Kidney (tissue), 14 donors: Measurements from ENCODE around the gene VWA5B1. TPM values are rescaled to one million over a fixed set of nuclear protein-coding genes. Genes with fewer than 3 reads are reported as not detected.

Source experiments
- DNase-seq, 5 donors: peaks; one replicate each; pipeline ENCODE4 v3.0.0-alpha.2; 2013 to 2020
- FAIRE-seq: peaks from 2 replicates; lab custom pipeline; 2012; peaks lifted over from hg19 to GRCh38; lab: Jason Lieb, UNC
- H3K27ac ChIP-seq, 2 donors: one replicate each; pipeline ENCODE4 v1.7.0; 2013; ENCODE audit warnings: low read depth in 2 of 2, low read length in 2 of 2, inconsistent platforms in 1 of 2
- H3K27me3 ChIP-seq: one replicate; pipeline ENCODE4 v1.7.1; 2013; ENCODE audit warnings: low read length, inconsistent platforms; ENCODE audit not compliant: control insufficient read depth, insufficient read depth
- H3K36me3 ChIP-seq, 3 donors: one replicate each; pipeline versions ENCODE4 v1.7.0 to v1.7.1; 2013; ENCODE audit warnings: low read length in 3 of 3, control low read depth in 1 of 3, inconsistent platforms in 1 of 3; ENCODE audit not compliant: insufficient read depth in 3 of 3, control insufficient read depth in 2 of 3
- H3K4me1 ChIP-seq, 3 donors: one replicate each; pipeline versions ENCODE4 v1.7.0 to v1.7.1; 2013; ENCODE audit warnings: low read length in 3 of 3, inconsistent platforms in 1 of 3, low read depth in 1 of 3; ENCODE audit not compliant: control insufficient read depth in 2 of 3, insufficient read depth in 2 of 3
- H3K4me3 ChIP-seq, 3 donors: one replicate each; pipeline versions ENCODE4 v1.7.0 to v1.8.1; 2013; ENCODE audit warnings: low read length in 3 of 3, control low read depth in 1 of 3, inconsistent platforms in 1 of 3
- H3K9ac ChIP-seq, 3 donors: one replicate each; pipeline versions ENCODE4 v1.7.0 to v1.7.1; 2013; ENCODE audit warnings: low read length in 3 of 3, control low read depth in 1 of 3, inconsistent platforms in 1 of 3
- H3K9me3 ChIP-seq, 3 donors: one replicate each; pipeline versions ENCODE4 v1.7.0 to v1.7.1; 2013; ENCODE audit warnings: low read length in 3 of 3, control low read depth in 1 of 3, inconsistent platforms in 1 of 3; ENCODE audit not compliant: control insufficient read depth in 2 of 3, insufficient read depth in 1 of 3
- intact Hi-C: fragments of 100-400 bp; cut with DNase I; formaldehyde crosslinking; loops from one replicate; pipeline ENCODE4 v1.11.1; 2022
- polyA plus RNA-seq: library from polyadenylated mRNA; stranded (reverse); fragments of 350-450 nt; fragmentation: Illumina TruSeq; extraction: RNeasy Lipid Tissue Mini Kit (QIAGEN cat#74804); gene quantifications from one replicate; pipeline ENCODE4 v1.2.3, GENCODE V29; 2014; ENCODE audit warnings: low read depth, low replicate concordance; ENCODE audit not compliant: insufficient read depth
- total RNA-seq: library from RNA; stranded (reverse); fragmentation: NEBNext Ultra II Directional; extraction: Animal tissue kit (Norgen Biotek cat#: 25700); gene quantifications from one replicate; pipeline ENCODE4 v1.2.1, GENCODE V29; 2021
- TF ChIP-seq, protein P1 (sequence below): IDR thresholded peaks from 3 replicates; pipeline ENCODE4 v1.5.1; 2012; ENCODE audit warnings: mild to moderate bottlenecking, moderate library complexity, borderline replicate concordance; ENCODE audit not compliant: insufficient read depth; ENCODE audit errors: extremely low read depth
- donor health status: control.
- donor health status: control.
- donor health status: control.
- donor health status: control.
- donor health status: control.
- donor health status: DM: yes; HTN: yes; CAD: no.
- donor health status: Normal renal cell carcinoma (clear cell type).

Gene VWA5B1
- total and polyA plus RNA-seq, 2 donors from 2014 or later, result 0.69 to 1.4 TPM

DNA sequence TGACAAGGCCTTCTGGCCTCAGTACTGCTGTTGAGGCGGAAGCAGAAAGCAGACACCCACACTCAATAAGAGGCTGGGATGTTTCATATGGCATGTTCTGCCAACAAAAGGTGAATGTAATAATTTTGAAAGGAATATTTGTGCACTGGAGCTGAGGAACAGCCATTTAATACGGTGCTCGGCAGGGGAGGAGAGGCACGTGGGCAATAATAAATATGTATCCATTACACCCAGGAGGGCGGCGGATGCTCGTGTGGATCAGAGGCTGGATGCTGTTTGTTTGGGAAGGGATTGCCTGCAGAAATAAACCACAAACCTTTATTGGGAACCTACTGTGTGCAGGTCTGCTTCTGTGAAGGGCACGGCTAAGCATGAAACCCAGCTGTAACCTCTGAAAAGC lies 92.0 kb downstream of the VWA5B1 start:
- intact Hi-C loops, result no loop called here
- TF ChIP-seq, protein P1, sequence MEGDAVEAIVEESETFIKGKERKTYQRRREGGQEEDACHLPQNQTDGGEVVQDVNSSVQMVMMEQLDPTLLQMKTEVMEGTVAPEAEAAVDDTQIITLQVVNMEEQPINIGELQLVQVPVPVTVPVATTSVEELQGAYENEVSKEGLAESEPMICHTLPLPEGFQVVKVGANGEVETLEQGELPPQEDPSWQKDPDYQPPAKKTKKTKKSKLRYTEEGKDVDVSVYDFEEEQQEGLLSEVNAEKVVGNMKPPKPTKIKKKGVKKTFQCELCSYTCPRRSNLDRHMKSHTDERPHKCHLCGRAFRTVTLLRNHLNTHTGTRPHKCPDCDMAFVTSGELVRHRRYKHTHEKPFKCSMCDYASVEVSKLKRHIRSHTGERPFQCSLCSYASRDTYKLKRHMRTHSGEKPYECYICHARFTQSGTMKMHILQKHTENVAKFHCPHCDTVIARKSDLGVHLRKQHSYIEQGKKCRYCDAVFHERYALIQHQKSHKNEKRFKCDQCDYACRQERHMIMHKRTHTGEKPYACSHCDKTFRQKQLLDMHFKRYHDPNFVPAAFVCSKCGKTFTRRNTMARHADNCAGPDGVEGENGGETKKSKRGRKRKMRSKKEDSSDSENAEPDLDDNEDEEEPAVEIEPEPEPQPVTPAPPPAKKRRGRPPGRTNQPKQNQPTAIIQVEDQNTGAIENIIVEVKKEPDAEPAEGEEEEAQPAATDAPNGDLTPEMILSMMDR, result no peak
- no peak overlapping the region for H3K27ac ChIP-seq
- no peaks in the 10 kb centered on the region for H3K9me3 ChIP-seq
- H3K9ac ChIP-seq, result no peak overlapping the region
- DNase-seq, result no peak
- H3K4me3 ChIP-seq, result no peak overlapping the region
- FAIRE-seq, result no peak
- H3K36me3 ChIP-seq, result no peaks in the 10 kb centered on the region
- no peaks in the 10 kb centered on the region for H3K27me3 ChIP-seq
- no peaks in the 10 kb centered on the region for H3K4me1 ChIP-seq

DNA sequence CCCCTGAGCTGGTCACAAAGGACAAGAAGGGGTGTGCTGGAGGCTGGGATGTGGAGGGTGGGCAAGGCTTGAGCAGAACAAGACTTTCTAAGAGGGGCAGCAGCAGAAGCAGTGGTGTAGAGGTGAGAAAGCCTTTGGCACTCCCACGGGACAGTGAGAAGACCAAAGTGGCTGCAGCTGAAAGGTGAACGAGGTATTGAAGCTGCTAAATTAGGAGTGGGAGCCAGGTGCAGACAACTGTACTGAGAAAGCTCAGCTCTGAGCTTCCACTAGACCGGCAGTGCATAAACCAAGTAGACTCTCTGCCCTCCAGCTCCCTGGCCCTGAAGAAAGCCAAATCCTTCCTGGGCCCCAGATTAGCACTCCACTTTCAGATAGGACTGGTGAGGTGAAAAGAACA lies 93.0 kb downstream of the VWA5B1 start:
- Histone ChIP-seq H3K4me1 (no peaks in the 10 kb centered on the region), H3K36me3 (no peaks in the 10 kb centered on the region), H3K27me3 (no peaks in the 10 kb centered on the region), H3K9me3 (no peaks in the 10 kb centered on the region), H3K4me3 (no peak overlapping the region), H3K27ac (no peak overlapping the region), H3K9ac (no peak overlapping the region)
- intact Hi-C loops, result no loop called here
- DNase-seq (no peak), FAIRE-seq (no peak)
- TF ChIP-seq, protein P1, result no peak

DNA sequence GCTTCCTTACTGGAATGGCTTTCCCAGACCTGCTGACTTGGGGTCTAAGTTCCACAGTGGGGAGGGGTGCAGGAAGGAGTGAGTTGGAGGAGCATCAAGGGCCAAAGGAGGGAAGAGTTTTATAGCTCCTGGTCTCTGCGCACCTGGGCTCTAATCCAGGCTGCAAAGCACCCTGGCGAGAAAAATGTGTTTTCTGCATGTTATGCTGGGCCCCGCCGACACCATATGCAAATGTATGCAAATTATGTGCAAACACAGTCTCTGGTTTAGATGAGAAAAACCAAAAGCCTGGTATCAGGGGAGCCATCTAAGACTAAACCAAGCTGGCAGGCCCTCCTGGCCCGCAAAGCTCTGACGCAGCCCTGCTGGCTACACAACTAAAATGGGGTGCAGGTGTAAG lies 95.0 kb downstream of the VWA5B1 start:
- TF ChIP-seq, protein P1, result no peak
- Histone ChIP-seq H3K9me3 (no peaks in the 10 kb centered on the region), H3K4me3 (no peak overlapping the region), H3K9ac (no peak overlapping the region), H3K36me3 (no peaks in the 10 kb centered on the region), H3K4me1 (no peaks in the 10 kb centered on the region), H3K27me3 (no peaks in the 10 kb centered on the region), H3K27ac (no peak overlapping the region)
- FAIRE-seq (no peak), DNase-seq (no peak)
- intact Hi-C loops, result no loop called here
